BE2C (cell line): ENCODE measurements around the gene SOX5.

ENCODE experiments used
- DNase-seq: peaks from one replicate; pipeline ENCODE4 v3.0.0-alpha.2; 2020
- H3K27me3 ChIP-seq: fragments of 250-450 bp; sonication (Bioruptor Pico); 2 replicates; pipeline ENCODE4 v1.5.1; 2020; ENCODE audit warnings: mild to moderate bottlenecking
- H3K36me3 ChIP-seq: fragments of 250-450 bp; sonication (Bioruptor Pico); 2 replicates; pipeline ENCODE4 v1.5.1; 2020; ENCODE audit warnings: mild to moderate bottlenecking
- H3K4me1 ChIP-seq: fragments of 250-450 bp; sonication (Bioruptor Pico); 2 replicates; pipeline ENCODE4 v1.5.1; 2020
- H3K4me3 ChIP-seq: 2 replicates; pipeline ENCODE4 v1.5.1; 2011; ENCODE audit warnings: low read depth, low read length
- H3K9me3 ChIP-seq: fragments of 250-450 bp; sonication (Bioruptor Pico); 2 replicates; pipeline ENCODE4 v1.5.1; 2020
- TF ChIP-seq, protein P1 (sequence below): IDR thresholded peaks from 2 replicates; pipeline ENCODE4 v1.5.1; 2012; ENCODE audit warnings: mild to moderate bottlenecking, low read depth, low read length

The SOX5 gene

DNA sequence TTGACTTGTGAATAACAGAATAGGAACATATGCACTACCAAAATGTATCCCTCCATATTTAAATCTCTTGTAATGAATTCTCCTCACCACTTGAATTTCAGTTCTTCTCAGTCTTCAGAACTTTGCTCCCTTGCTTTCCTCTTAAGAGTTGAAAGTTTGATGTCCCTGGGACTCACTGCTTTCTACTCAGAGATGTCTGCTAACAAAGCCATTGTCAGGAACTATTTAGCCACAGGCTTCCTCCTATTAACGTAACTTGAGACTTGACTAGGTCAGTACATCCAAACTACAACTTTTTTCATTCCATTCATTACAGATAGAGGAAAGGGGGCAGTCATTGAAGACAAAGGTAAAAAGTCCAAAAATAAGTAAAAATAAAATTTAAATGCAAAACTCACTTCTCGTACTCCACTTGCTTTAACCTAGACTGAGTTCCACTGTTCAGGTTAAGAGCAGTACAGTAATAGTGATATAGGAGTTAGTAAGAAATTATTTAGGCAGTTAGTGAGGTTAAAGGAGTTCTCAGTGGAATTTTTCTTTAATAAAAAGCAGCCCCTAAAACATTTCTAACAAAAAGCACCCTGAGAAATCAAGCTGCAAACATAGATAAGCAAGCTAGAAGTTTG is 364.2 kb downstream of the SOX5 start:
- H3K9me3 ChIP-seq, result no peaks in the 10 kb centered on the region
- no peaks in the 10 kb centered on the region for H3K36me3 ChIP-seq
- H3K27me3 ChIP-seq, result no peaks in the 10 kb centered on the region
- TF ChIP-seq, protein P1, sequence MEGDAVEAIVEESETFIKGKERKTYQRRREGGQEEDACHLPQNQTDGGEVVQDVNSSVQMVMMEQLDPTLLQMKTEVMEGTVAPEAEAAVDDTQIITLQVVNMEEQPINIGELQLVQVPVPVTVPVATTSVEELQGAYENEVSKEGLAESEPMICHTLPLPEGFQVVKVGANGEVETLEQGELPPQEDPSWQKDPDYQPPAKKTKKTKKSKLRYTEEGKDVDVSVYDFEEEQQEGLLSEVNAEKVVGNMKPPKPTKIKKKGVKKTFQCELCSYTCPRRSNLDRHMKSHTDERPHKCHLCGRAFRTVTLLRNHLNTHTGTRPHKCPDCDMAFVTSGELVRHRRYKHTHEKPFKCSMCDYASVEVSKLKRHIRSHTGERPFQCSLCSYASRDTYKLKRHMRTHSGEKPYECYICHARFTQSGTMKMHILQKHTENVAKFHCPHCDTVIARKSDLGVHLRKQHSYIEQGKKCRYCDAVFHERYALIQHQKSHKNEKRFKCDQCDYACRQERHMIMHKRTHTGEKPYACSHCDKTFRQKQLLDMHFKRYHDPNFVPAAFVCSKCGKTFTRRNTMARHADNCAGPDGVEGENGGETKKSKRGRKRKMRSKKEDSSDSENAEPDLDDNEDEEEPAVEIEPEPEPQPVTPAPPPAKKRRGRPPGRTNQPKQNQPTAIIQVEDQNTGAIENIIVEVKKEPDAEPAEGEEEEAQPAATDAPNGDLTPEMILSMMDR, result no peak
- H3K4me3 ChIP-seq, result no peak overlapping the region
- no peaks in the 10 kb centered on the region for H3K4me1 ChIP-seq
- no peak for DNase-seq

DNA sequence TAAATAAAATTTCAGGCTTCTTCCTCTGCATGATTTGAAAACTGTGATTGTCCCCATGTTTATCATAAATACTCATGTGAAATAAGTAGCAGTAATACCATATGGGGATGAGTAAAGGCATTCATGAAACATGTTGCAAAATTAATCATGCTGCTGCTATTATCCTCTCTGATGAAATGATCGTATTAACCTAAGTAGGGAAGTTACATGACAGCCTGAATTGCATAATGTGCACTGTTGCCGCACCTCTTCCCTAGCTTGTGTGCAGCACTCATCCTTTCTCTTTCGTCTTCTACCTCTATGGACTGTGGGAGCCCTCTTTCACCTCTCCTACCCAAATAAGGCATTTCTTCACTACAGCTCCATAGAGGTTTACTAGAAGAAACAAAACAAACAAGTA is 367.6 kb downstream of the SOX5 start:
- H3K27me3 ChIP-seq, result no peaks in the 10 kb centered on the region
- no peaks in the 10 kb centered on the region for H3K9me3 ChIP-seq
- no peaks in the 10 kb centered on the region for H3K4me1 ChIP-seq
- TF ChIP-seq, protein P1, result no peak
- no peak for DNase-seq
- no peak overlapping the region for H3K4me3 ChIP-seq
- H3K36me3 ChIP-seq, result no peaks in the 10 kb centered on the region

GRCh38 chr12:23579257-23579656 is 370.2 kb downstream of the SOX5 start:
- Histone ChIP-seq H3K27me3 (no peaks in the 10 kb centered on the region), H3K36me3 (no peaks in the 10 kb centered on the region), H3K4me1 (no peaks in the 10 kb centered on the region), H3K4me3 (no peak overlapping the region), H3K9me3 (no peaks in the 10 kb centered on the region)
- TF ChIP-seq, protein P1, result no peak
- DNase-seq, result no peak

DNA sequence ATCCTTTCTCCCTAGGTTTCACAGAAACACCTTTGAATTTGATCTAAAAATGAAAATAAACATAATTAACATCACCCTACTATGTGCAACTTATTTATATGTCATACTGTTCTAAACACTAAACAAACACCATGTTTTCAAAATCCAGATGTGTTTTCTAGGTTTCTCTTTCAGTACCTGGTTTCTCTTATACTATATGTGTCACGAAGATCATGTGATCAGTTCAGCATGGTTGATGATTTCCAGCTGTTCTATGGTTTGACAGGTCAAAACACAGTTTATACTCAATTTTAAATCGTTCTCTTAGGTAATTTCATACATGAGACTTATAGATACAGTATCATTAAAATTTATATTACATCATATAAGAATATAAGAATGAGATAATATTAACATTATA is 373.1 kb downstream of the SOX5 start:
- no peaks in the 10 kb centered on the region for H3K36me3 ChIP-seq
- no peaks in the 10 kb centered on the region for H3K9me3 ChIP-seq
- H3K4me1 ChIP-seq, result no peaks in the 10 kb centered on the region
- DNase-seq, result no peak
- TF ChIP-seq, protein P1, result no peak
- H3K4me3 ChIP-seq, result no peak overlapping the region
- H3K27me3 ChIP-seq, result no peaks in the 10 kb centered on the region

- TF ChIP-seq, protein P1, result no peak
These were observed 380.1 kb downstream of the SOX5 start for GRCh38 chr12:23569356-23569755.

DNA sequence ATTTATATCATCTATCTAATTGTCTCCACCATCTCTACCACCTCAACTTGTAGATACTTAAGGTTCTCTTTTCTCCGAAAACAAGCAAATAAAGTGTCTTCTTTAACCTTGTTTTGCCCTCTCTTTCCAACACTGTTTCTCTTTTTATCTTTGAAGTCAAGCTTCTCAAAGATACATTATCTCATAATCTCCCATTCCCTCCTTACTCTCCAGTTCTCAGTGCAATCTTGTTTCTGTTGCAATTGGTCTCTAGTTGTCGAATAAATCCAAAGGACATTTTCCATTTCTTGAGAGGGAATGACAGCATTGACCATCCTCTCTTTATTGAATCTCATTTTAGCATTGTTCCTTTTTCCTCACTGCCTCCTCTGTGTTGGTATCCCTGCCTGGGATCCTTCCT is 383.3 kb downstream of the SOX5 start:
- Histone ChIP-seq H3K4me3 (no peak overlapping the region), H3K27me3 (no peaks in the 10 kb centered on the region)
- TF ChIP-seq, protein P1, result no peak

More at GRCh38 chr12:23569356-23569755, 380.1 kb downstream of the SOX5 start:
- no peak for DNase-seq
- H3K4me1 ChIP-seq, result no peaks in the 10 kb centered on the region
- no peak overlapping the region for H3K4me3 ChIP-seq
- H3K36me3 ChIP-seq, result no peaks in the 10 kb centered on the region
- H3K9me3 ChIP-seq, result no peaks in the 10 kb centered on the region
- no peaks in the 10 kb centered on the region for H3K27me3 ChIP-seq

More for the DNA sequence above, 383.3 kb downstream of the SOX5 start:
- no peaks in the 10 kb centered on the region for H3K9me3 ChIP-seq
- H3K36me3 ChIP-seq, result no peaks in the 10 kb centered on the region
- DNase-seq, result no peak
- H3K4me1 ChIP-seq, result no peaks in the 10 kb centered on the region
